DND-41 (cell line): Measurements from ENCODE around the gene ARL2BP.

Experiments
- ATAC-seq: fragments of 200-7000 bp; cut with Tn5 transposase; 3 replicates; pipeline ENCODE4 v1.9.1; 2021; ENCODE audit warnings: low read depth; ENCODE audit not compliant: insufficient read depth
- DNase-seq: peaks from one replicate; pipeline ENCODE4 v3.0.0-alpha.2; 2020
- H2AFZ ChIP-seq: 2 replicates; pipeline ENCODE4 v1.6.0; 2012; ENCODE audit warnings: low read depth, low read length
- H3K27ac ChIP-seq: 2 replicates; pipeline ENCODE4 v1.5.1; 2012; ENCODE audit warnings: low read length, inconsistent platforms
- H3K27me3 ChIP-seq: fragments of 200-600 bp; sonication (generic); 2 replicates; pipeline ENCODE4 v1.6.0; 2012; ENCODE audit warnings: low read length, mild to moderate bottlenecking, inconsistent platforms; ENCODE audit not compliant: insufficient read depth, poor library complexity
- H3K36me3 ChIP-seq: 2 replicates; pipeline ENCODE4 v1.5.1; 2012; ENCODE audit warnings: low read length, inconsistent platforms; ENCODE audit not compliant: insufficient read depth
- H3K4me1 ChIP-seq: 2 replicates; pipeline ENCODE4 v1.5.1; 2012; ENCODE audit warnings: mild to moderate bottlenecking, low read length; ENCODE audit not compliant: insufficient read depth
- H3K4me2 ChIP-seq: 2 replicates; pipeline ENCODE4 v1.6.0; 2012; ENCODE audit warnings: mild to moderate bottlenecking, moderate library complexity, low read length, inconsistent platforms; ENCODE audit not compliant: insufficient read depth
- H3K4me3 ChIP-seq, 2 experiments: fragments of 200-600 bp in 1 of 2; shearing (Covaris generic) in 1 of 2; 2 replicates each; pipeline ENCODE4 v1.5.1; 2012 to 2016; ENCODE audit warnings: inconsistent platforms in 2 of 2, low read length in 2 of 2, mild to moderate bottlenecking in 2 of 2, low read depth in 1 of 2, moderate library complexity in 1 of 2
- H3K79me2 ChIP-seq: 2 replicates; pipeline ENCODE4 v1.6.0; 2012; ENCODE audit warnings: low read length, inconsistent platforms; ENCODE audit not compliant: insufficient read depth
- H3K9ac ChIP-seq: 2 replicates; pipeline ENCODE4 v1.6.0; 2012; ENCODE audit warnings: low read depth, mild to moderate bottlenecking, inconsistent platforms, low read length, moderate library complexity
- H3K9me3 ChIP-seq: 2 replicates; pipeline ENCODE4 v1.5.1; 2012; ENCODE audit warnings: low read length, moderate library complexity, mild to moderate bottlenecking, inconsistent platforms; ENCODE audit not compliant: insufficient read depth, severe bottlenecking
- H4K20me1 ChIP-seq: 2 replicates; pipeline ENCODE4 v1.6.0; 2012; ENCODE audit warnings: low read length; ENCODE audit not compliant: insufficient read depth
- EZH2 ChIP-seq: IDR thresholded peaks from 3 replicates; pipeline ENCODE4 v1.6.1; 2012; ENCODE audit warnings: borderline replicate concordance, low read depth, mild to moderate bottlenecking, moderate library complexity, low read length, inconsistent platforms; ENCODE audit not compliant: severe bottlenecking
- TF ChIP-seq, protein P1 (sequence below): IDR thresholded peaks from 2 replicates; pipeline ENCODE4 v1.5.1; 2012; ENCODE audit warnings: borderline replicate concordance, low read length, moderate library complexity, mild to moderate bottlenecking; ENCODE audit not compliant: poor library complexity, severe bottlenecking; ENCODE audit errors: extremely low read depth

Gene ARL2BP

GRCh38 chr16:57239107-57239506, 6.0 kb upstream of the ARL2BP start:
- Histone ChIP-seq H3K4me1 (peaks cover 3% of the 10 kb centered on the region), H3K27me3 (no peaks in the 10 kb centered on the region), H3K27ac (no peak overlapping the region), H3K4me2 (no peak overlapping the region), H3K79me2 (no peaks in the 10 kb centered on the region), H3K9me3 (no peaks in the 10 kb centered on the region), H3K36me3 (peaks cover 36% of the 10 kb centered on the region), H4K20me1 (no peaks in the 10 kb centered on the region), H3K4me3 (no peak overlapping the region), H2AFZ (no peak overlapping the region), H3K9ac (no peak overlapping the region)
- DNase-seq (no peak), ATAC-seq (no peak)
- TF ChIP-seq, protein P1, sequence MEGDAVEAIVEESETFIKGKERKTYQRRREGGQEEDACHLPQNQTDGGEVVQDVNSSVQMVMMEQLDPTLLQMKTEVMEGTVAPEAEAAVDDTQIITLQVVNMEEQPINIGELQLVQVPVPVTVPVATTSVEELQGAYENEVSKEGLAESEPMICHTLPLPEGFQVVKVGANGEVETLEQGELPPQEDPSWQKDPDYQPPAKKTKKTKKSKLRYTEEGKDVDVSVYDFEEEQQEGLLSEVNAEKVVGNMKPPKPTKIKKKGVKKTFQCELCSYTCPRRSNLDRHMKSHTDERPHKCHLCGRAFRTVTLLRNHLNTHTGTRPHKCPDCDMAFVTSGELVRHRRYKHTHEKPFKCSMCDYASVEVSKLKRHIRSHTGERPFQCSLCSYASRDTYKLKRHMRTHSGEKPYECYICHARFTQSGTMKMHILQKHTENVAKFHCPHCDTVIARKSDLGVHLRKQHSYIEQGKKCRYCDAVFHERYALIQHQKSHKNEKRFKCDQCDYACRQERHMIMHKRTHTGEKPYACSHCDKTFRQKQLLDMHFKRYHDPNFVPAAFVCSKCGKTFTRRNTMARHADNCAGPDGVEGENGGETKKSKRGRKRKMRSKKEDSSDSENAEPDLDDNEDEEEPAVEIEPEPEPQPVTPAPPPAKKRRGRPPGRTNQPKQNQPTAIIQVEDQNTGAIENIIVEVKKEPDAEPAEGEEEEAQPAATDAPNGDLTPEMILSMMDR: no peak
- TF ChIP-seq EZH2: no peak

DNA sequence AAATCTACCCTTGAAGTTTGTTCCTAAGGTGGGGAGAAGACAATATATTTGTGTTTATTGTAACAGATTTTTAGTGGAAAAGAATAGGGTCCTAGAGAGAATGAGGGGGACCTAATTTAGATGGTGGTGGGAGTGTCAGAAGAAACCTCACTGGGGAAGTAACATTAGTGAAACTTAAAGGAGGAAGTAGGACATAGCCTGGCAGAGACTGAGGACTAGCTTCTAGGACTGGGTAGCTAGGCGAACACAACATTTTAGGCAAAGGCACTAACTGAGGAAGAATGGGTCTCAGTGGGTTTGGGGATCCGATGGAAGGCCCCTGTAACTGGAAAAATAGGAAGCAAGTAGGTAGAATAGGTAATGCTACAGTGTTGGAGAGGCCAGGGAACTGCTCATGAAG, 4.2 kb upstream of the ARL2BP start:
- Histone ChIP-seq H3K9ac (no peak overlapping the region), H3K4me2 (no peak overlapping the region), H3K4me3 (no peak overlapping the region), H2AFZ (no peak overlapping the region), H3K79me2 (no peaks in the 10 kb centered on the region), H3K9me3 (no peaks in the 10 kb centered on the region), H3K27ac (no peak overlapping the region), H3K4me1 (peaks cover 14% of the 10 kb centered on the region), H4K20me1 (no peaks in the 10 kb centered on the region), H3K36me3 (peaks cover 19% of the 10 kb centered on the region), H3K27me3 (no peaks in the 10 kb centered on the region)
- DNase-seq (no peak), ATAC-seq (no peak)
- TF ChIP-seq, protein P1: no peak
- TF ChIP-seq EZH2: no peak

DNA sequence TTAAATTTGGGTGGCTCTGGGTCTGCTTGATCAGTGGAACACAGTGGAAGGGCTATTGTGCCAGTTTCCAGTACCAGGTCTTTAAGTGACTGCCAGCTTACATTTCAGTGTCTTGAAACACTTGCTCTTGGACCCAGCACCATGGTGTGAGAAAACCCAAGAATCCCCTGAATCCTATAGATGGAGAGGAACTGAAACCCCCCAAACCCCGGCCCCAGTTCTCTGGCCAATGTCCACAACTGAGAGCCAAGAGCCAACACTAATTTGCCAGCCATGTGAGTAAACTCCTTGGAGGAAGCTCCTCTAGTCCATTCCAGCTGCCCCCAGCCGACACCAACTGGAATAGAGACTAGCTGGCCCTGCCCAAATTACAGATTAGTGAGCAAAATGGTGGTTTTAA, 2.4 kb upstream of the ARL2BP start:
- Histone ChIP-seq H4K20me1 (no peaks in the 10 kb centered on the region), H3K9ac (no peak overlapping the region), H3K27ac (no peak overlapping the region), H3K4me1 (peaks cover 19% of the 10 kb centered on the region), H3K36me3 (peaks cover 12% of the 10 kb centered on the region; the same call in 1 of the 2 replicates), H3K4me2 (no peak overlapping the region), H3K4me3 (no peak overlapping the region), H2AFZ (no peak overlapping the region), H3K79me2 (no peaks in the 10 kb centered on the region), H3K9me3 (no peaks in the 10 kb centered on the region), H3K27me3 (no peaks in the 10 kb centered on the region)
- ATAC-seq: no peak
- DNase-seq: no peak
- TF ChIP-seq, protein P1: no peak
- no peak for TF ChIP-seq EZH2

DNA sequence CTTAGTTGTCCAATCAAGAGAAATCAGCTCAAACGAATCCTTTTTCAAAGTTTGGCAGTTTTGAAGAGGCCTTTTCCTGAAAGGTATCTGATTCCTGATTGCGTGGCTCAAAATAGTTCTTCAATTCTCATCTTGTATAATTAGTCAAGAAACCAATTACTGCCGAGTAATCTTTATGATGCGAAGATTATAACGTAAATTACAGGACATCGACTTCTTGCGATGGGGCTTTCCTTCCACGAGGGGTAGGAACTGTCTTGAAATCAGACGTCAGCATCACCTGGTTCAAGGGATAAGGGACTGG, 644 bp upstream of the ARL2BP start:
- Histone ChIP-seq H2AFZ (peak overlapping the region; percentile 91), H3K27ac (peak overlapping the region; percentile 66), H4K20me1 (no peaks in the 10 kb centered on the region), H3K27me3 (no peaks in the 10 kb centered on the region), H3K79me2 (no peaks in the 10 kb centered on the region), H3K4me2 (peak overlapping the region; percentile 74), H3K4me1 (peaks cover 19% of the 10 kb centered on the region), H3K9ac (peak overlapping the region; percentile 76), H3K9me3 (no peaks in the 10 kb centered on the region), H3K36me3 (peaks cover 6% of the 10 kb centered on the region), H3K4me3 (peak overlapping the region; percentile 14 to 87; a peak in 3 of 4 replicates)
- ATAC-seq (peak; percentile 55), DNase-seq (no peak)
- TF ChIP-seq, protein P1: no peak
- TF ChIP-seq EZH2: no peak
